Sciatic nerve (tissue), 2 donors: Measurements from ENCODE around the gene MRAS. TPM values are rescaled to one million over a fixed set of nuclear protein-coding genes. Genes with fewer than 3 reads are reported as not detected.
"Not testable (repeated sequence)": the region's sequence is repeated elsewhere in the genome, so short reads cannot be mapped to it uniquely, and the experiment has no call there.

Experiments
- ATAC-seq: fragments of 200-7000 bp; cut with Tn5 transposase; one replicate; pipeline ENCODE4 v1.9.1; 2020; ENCODE audit warnings: mild to moderate bottlenecking, moderate library complexity
- DNase-seq: peaks from one replicate; pipeline ENCODE4 v3.0.0-alpha.2; 2020; ENCODE audit warnings: low spot score
- intact Hi-C: fragments of 100-400 bp; cut with DNase I; formaldehyde crosslinking; loops from one replicate; pipeline ENCODE4 v1.14.2; 2022
- total RNA-seq: library from RNA; stranded (reverse); fragmentation: NEBNext Ultra II Directional; extraction: Animal tissue kit (Norgen Biotek cat#: 25700); gene quantifications from one replicate; pipeline ENCODE4 v1.2.1, GENCODE V29; 2021
- donor health status: DM: no; HTN: no; CAD: no.
- donor health status: DM: no; HTN: no; CAD: no.

Gene MRAS
- total RNA-seq, 1 donor from 2014 or later: 314 TPM

GRCh38 chr3:138452436-138452835 lies 104.1 kb downstream of the MRAS start:
- intact Hi-C loops: no loop called here
- DNase-seq (no peak), ATAC-seq (no peak)

DNA sequence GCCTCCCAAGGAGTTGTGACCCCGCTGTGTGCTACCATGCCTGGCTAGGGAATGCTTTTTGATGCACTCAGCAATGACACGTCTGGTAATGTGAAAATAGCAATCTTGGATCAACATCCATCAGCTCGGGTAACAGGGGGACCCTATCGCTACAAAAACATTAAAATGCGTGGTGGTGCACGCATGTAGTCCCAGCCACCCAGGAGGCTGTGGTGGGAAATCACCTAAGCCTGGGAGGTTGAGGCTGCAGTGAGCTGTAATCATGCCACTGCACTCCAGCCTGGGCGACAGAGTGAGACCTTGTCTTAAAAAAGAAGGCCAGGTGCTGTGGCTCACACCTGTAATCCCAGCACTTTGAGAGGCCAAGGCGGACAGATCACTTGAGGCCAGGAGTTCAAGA lies 105.6 kb downstream of the MRAS start:
- DNase-seq, intact Hi-C loops: not testable (repeated sequence)

More for the DNA sequence above, 105.6 kb downstream of the MRAS start:
- not testable (repeated sequence) for ATAC-seq

Other genes starting within 250 kb of the MRAS start
- gene DZIP1L, start 233.0 kb upstream of the MRAS start, total RNA-seq: 37.5 TPM
- gene A4GNT, start 216.2 kb upstream of the MRAS start, total RNA-seq: not detected
- gene DBR1, start 173.7 kb upstream of the MRAS start, total RNA-seq: 14.6 TPM
- 48.9 TPM for gene ARMC8, start 161.3 kb upstream of the MRAS start, total RNA-seq
- gene NME9, start 18.7 kb upstream of the MRAS start, total RNA-seq: 1.3 TPM
- gene ESYT3, start 86.0 kb downstream of the MRAS start, total RNA-seq: 12.6 TPM
- gene CEP70, start 245.7 kb downstream of the MRAS start, total RNA-seq: 41.0 TPM